Measurements from ENCODE around the gene PALLD. TPM values are rescaled to one million over a fixed set of nuclear protein-coding genes. Genes with fewer than 3 reads are reported as not detected.

The PALLD gene
- total and polyA plus RNA-seq, 7 donors: 40.7 to 1,991 (median 1,233) TPM

- 64 to 71% methylated on average over 5 of the region's 5 CpGs for WGBS, 2 donors
- TF ChIP-seq POLR2A (IDR thresholded peaks at IDR 0.05): no peak
- no peak for TF ChIP-seq POLR2AphosphoS5 (IDR thresholded peaks at IDR 0.05)
- no peak for TF ChIP-seq EP300 (IDR thresholded peaks at IDR 0.05)
- TF ChIP-seq, protein P1, sequence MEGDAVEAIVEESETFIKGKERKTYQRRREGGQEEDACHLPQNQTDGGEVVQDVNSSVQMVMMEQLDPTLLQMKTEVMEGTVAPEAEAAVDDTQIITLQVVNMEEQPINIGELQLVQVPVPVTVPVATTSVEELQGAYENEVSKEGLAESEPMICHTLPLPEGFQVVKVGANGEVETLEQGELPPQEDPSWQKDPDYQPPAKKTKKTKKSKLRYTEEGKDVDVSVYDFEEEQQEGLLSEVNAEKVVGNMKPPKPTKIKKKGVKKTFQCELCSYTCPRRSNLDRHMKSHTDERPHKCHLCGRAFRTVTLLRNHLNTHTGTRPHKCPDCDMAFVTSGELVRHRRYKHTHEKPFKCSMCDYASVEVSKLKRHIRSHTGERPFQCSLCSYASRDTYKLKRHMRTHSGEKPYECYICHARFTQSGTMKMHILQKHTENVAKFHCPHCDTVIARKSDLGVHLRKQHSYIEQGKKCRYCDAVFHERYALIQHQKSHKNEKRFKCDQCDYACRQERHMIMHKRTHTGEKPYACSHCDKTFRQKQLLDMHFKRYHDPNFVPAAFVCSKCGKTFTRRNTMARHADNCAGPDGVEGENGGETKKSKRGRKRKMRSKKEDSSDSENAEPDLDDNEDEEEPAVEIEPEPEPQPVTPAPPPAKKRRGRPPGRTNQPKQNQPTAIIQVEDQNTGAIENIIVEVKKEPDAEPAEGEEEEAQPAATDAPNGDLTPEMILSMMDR (IDR thresholded peaks at IDR 0.05): no peak
- H3K27ac ChIP-seq: no peak overlapping the region
- intact Hi-C loops (cut with DNase I): no loop called here
- H3K4me3 ChIP-seq: no peak overlapping the region
- peaks cover 0 to 7% (median 0%) of the 10 kb centered on the region in 4 donors for H3K4me1 ChIP-seq
- no peak for DNase-seq
- H3K27me3 ChIP-seq: no peaks in the 10 kb centered on the region
- no peaks in the 10 kb centered on the region for H3K9me3 ChIP-seq
- H3K36me3 ChIP-seq: peaks cover 0 to 25% (median 5%) of the 10 kb centered on the region in 4 donors
These were observed 22.1 kb upstream of the PALLD start for GRCh38 chr4:168474660-168475320.

DNA sequence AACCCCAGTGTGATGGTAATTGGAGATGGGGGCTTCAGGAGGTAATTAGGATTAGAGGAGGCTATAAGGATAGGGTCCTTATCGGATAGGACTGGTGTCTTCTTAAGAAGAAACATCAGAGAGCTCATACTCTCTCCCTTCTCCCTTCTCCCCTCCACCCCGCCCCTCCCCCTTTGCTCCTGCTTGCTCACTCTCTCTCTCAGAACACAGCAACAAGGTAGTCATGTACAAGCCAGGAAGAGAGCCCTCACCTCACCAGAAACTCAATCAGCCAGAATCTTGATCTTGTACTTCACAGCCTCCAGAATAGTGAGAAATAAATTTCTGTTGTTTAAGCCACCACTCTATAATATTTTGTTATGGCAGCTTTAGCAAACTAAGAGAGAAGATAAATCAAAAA is 21.1 kb upstream of the PALLD start:
- H3K36me3 ChIP-seq: peaks cover 0 to 16% (median 3%) of the 10 kb centered on the region in 4 donors
- no peaks in the 10 kb centered on the region for H3K27me3 ChIP-seq
- TF ChIP-seq, protein P1 (IDR thresholded peaks at IDR 0.05): no peak
- TF ChIP-seq EP300 (IDR thresholded peaks at IDR 0.05): no peak
- no peak for TF ChIP-seq POLR2A (IDR thresholded peaks at IDR 0.05)
- TF ChIP-seq POLR2AphosphoS5 (IDR thresholded peaks at IDR 0.05): no peak
- intact Hi-C loops (cut with DNase I): no loop called here
- peaks cover 0 to 7% (median 0%) of the 10 kb centered on the region in 4 donors for H3K4me1 ChIP-seq
- no peak overlapping the region for H3K27ac ChIP-seq
- H3K9me3 ChIP-seq: no peaks in the 10 kb centered on the region
- DNase-seq: no peak
- no peak overlapping the region for H3K4me3 ChIP-seq
- WGBS, 2 donors: 90 to 95% methylated on average over 2 of the region's 2 CpGs

DNA sequence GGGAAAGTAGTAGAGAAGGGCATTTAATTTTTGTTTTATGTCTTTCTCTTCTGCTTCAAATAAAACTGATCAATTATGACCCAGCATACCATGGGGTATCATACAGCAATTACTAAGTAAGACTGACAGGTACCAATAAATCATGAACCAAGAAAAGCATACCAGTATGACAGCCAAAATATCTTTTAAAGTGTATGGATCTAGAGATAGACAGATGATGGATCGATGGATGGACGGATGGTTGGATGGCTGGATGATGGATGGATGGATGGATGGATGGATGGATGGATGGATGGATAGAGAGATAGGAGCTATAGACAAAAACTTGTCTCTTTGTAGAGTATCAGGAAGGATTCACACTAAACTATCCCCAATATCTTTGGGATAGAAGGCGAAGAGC is 18.0 kb upstream of the PALLD start:
- no peak for TF ChIP-seq EP300 (IDR thresholded peaks at IDR 0.05)
- TF ChIP-seq, protein P1 (IDR thresholded peaks at IDR 0.05): no peak
- TF ChIP-seq POLR2A (IDR thresholded peaks at IDR 0.05): no peak
- TF ChIP-seq POLR2AphosphoS5 (IDR thresholded peaks at IDR 0.05): no peak
- no peaks in the 10 kb centered on the region for H3K36me3 ChIP-seq
- peak overlapping the region in 1 of 4 donors; percentile 88 for H3K27ac ChIP-seq
- no peak overlapping the region for H3K4me3 ChIP-seq
- intact Hi-C loops (cut with DNase I): no loop called here
- peaks cover 0 to 15% (median 5%) of the 10 kb centered on the region in 4 donors for H3K4me1 ChIP-seq
- H3K27me3 ChIP-seq: no peaks in the 10 kb centered on the region
- DNase-seq: no peak
- whole genome bisulfite sequencing, 2 donors: 95 to 99% methylated on average over 3 of the region's 3 CpGs
- H3K9me3 ChIP-seq: no peaks in the 10 kb centered on the region

GRCh38 chr4:168480931-168481611 is 15.8 kb upstream of the PALLD start:
- Histone ChIP-seq H3K36me3 (no peaks in the 10 kb centered on the region), H3K27ac (peak overlapping the region; percentile 88 to 95 (median 90)), H3K4me1 (peaks cover 0 to 15% (median 5%) of the 10 kb centered on the region in 4 donors), H3K4me3 (peak overlapping the region; percentile 60 to 79 (median 72)), H3K27me3 (no peaks in the 10 kb centered on the region), H3K9me3 (no peaks in the 10 kb centered on the region)
- DNase-seq: peak; percentile 65
- TF ChIP-seq, protein P1 (IDR thresholded peaks at IDR 0.05): no peak
- TF ChIP-seq POLR2AphosphoS5 (IDR thresholded peaks at IDR 0.05): peak in 2 of 4 donors; percentile 16 to 24
- no peak for TF ChIP-seq EP300 (IDR thresholded peaks at IDR 0.05)
- no peak for TF ChIP-seq POLR2A (IDR thresholded peaks at IDR 0.05)
- intact Hi-C loops (cut with DNase I): loop anchor here (2.0 to 5.0 kb wide), 2 partner anchors 74 to 162 kb away; partner anchors contain the start of gene DDX60
- WGBS, 2 donors: 3 to 7% methylated on average over 7 of the region's 7 CpGs

Data from sigmoid colon (tissue), 7 donors.